ENCODE data around the gene AKAP9.

- TF ChIP-seq POLR2A (IDR thresholded peaks at IDR 0.05; ENCODE audit: low read depth, low read length), result no peak
- TF ChIP-seq TAF1 (IDR thresholded peaks at IDR 0.05; ENCODE audit: borderline replicate concordance, low read depth, low read length), result no peak
- TF ChIP-seq POLR2AphosphoS5 (IDR thresholded peaks at IDR 0.05; ENCODE audit: low read depth, low read length), result no peak
Measured at GRCh38 chr7:92149736-92150239, 209.1 kb downstream of the AKAP9 start.

Measured in GM12892 (cell line).